Measurements from ENCODE around the gene E2F3.

E2F3 gene

GRCh38 chr6:20533746-20534294 lies 132.1 kb downstream of the E2F3 start:
- no peak for DNase-seq (ENCODE audit: low spot score)

GRCh38 chr6:20534295-20535262 lies 132.9 kb downstream of the E2F3 start, which contains the start of gene CDKAL1:
Gene CDKAL1 (plus strand): TSS chr6:20534457. CDS start chr6:20546351, 11,894 bp downstream.
- peak; percentile 93 for DNase-seq (ENCODE audit: low spot score)

GRCh38 chr6:20538131-20538662 lies 136.5 kb downstream of the E2F3 start:
- no peak for DNase-seq (ENCODE audit: low spot score)

GRCh38 chr6:20538907-20539306 lies 137.2 kb downstream of the E2F3 start:
- DNase-seq (ENCODE audit: low spot score): no peak

- no peak for DNase-seq (ENCODE audit: low spot score)
Observed at GRCh38 chr6:20539387-20539786, 137.7 kb downstream of the E2F3 start.

GRCh38 chr6:20540683-20541082 lies 139.0 kb downstream of the E2F3 start:
- DNase-seq (ENCODE audit: low spot score): no peak

DNA sequence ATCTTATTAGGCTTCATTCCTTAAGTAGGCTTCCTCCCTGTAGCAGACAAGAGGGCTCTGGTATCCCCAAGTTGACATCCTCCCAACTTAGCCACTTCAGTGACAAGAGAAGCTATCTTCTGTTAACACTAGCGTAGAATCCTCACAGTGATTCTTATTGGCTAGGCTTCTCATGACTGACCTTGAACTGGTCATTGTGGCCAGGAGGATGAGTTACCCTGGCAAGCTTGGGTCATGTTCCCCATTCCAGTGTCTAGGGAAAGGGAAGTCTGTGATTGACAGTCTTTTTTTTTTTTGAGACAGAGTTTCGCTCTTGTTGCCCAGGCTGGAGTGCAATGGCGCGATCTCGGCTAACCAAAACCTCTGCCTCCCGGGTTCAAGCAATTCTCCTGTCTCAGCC lies 139.7 kb downstream of the E2F3 start:
- no peak for DNase-seq (ENCODE audit: low spot score)

- peak; percentile 33 for DNase-seq (ENCODE audit: low spot score)
Observed at GRCh38 chr6:20542927-20543602, 141.4 kb downstream of the E2F3 start.

Measured in COLO829 (cell line).